ENCODE results near the gene FOXP1.

Gene FOXP1

GRCh38 chr3:70990723-70991122, 592.8 kb downstream of the FOXP1 start:
- Histone ChIP-seq H3K9me3 (ENCODE audit: insufficient read depth, low read depth, low read length) (no peaks in the 10 kb centered on the region), H3K36me3 (ENCODE audit: control insufficient read depth in 1 of 2, insufficient read depth in 2 of 2, low read length in 2 of 2) (peaks cover 0 to 2% of the 10 kb centered on the region in 2 experiments), H3K4me2 (ENCODE audit: low read length) (no peak overlapping the region), H3K27me3 (ENCODE audit: insufficient read depth, low read length) (no peaks in the 10 kb centered on the region), H3K4me3 (ENCODE audit: low read depth, low read length) (no peak overlapping the region), H4K91ac (ENCODE audit: low read depth, low read length) (no peak overlapping the region), H4K12ac (ENCODE audit: low read depth, low read length) (no peak overlapping the region), H3K23ac (ENCODE audit: low read length) (no peak overlapping the region), H3K14ac (ENCODE audit: low read length) (no peak overlapping the region), H3K9ac (ENCODE audit: low read length) (no peak overlapping the region), H3K4me1 (ENCODE audit: control insufficient read depth in 1 of 2, insufficient read depth in 2 of 2, low read length in 2 of 2) (no peaks in the 10 kb centered on the region), H2BK120ac (ENCODE audit: insufficient read depth, low read length, poor library complexity) (no peak overlapping the region), H2BK5ac (ENCODE audit: low read depth, low read length, poor library complexity) (no peak overlapping the region), H4K8ac (ENCODE audit: low read depth, low read length) (no peak overlapping the region), H3K79me2 (ENCODE audit: control insufficient read depth, insufficient read depth, low read length, poor library complexity) (no peaks in the 10 kb centered on the region), H3K79me1 (ENCODE audit: low read length) (no peaks in the 10 kb centered on the region), H3K4ac (ENCODE audit: low read depth, low read length) (no peak overlapping the region), H2AFZ (ENCODE audit: insufficient read depth, low read length, poor library complexity) (no peak overlapping the region), H3K18ac (ENCODE audit: low read length) (no peak overlapping the region), H2AK5ac (ENCODE audit: low read length) (no peak overlapping the region), H2BK12ac (ENCODE audit: low read length) (no peak overlapping the region), H3K27ac (ENCODE audit: low read depth, low read length) (no peak overlapping the region)
- no peak for DNase-seq
- no CpG with 5 or more reads among the region's 5 CpGs for WGBS (ENCODE audit: extremely low coverage, insufficient coverage, insufficient read length)

GRCh38 chr3:70990185-70990584, 593.3 kb downstream of the FOXP1 start:
- H4K12ac ChIP-seq (ENCODE audit: low read depth, low read length) = no peak overlapping the region
- H3K27ac ChIP-seq (ENCODE audit: low read depth, low read length) = no peak overlapping the region
- peaks cover 0 to 2% of the 10 kb centered on the region in 2 experiments for H3K36me3 ChIP-seq (ENCODE audit: control insufficient read depth in 1 of 2, insufficient read depth in 2 of 2, low read length in 2 of 2)
- no peak overlapping the region for H3K4ac ChIP-seq (ENCODE audit: low read depth, low read length)
- H3K14ac ChIP-seq (ENCODE audit: low read length) = no peak overlapping the region
- H2BK120ac ChIP-seq (ENCODE audit: insufficient read depth, low read length, poor library complexity) = no peak overlapping the region
- no peaks in the 10 kb centered on the region for H3K79me1 ChIP-seq (ENCODE audit: low read length)
- H3K4me1 ChIP-seq (ENCODE audit: control insufficient read depth in 1 of 2, insufficient read depth in 2 of 2, low read length in 2 of 2) = no peaks in the 10 kb centered on the region
- no peak overlapping the region for H4K91ac ChIP-seq (ENCODE audit: low read depth, low read length)
- no peak overlapping the region for H2AK5ac ChIP-seq (ENCODE audit: low read length)
- no peak for DNase-seq
- H3K4me3 ChIP-seq (ENCODE audit: low read depth, low read length) = no peak overlapping the region
- H3K4me2 ChIP-seq (ENCODE audit: low read length) = no peak overlapping the region
- no peak overlapping the region for H2AFZ ChIP-seq (ENCODE audit: insufficient read depth, low read length, poor library complexity)
- no peaks in the 10 kb centered on the region for H3K9me3 ChIP-seq (ENCODE audit: insufficient read depth, low read depth, low read length)
- H3K9ac ChIP-seq (ENCODE audit: low read length) = no peak overlapping the region
- H3K27me3 ChIP-seq (ENCODE audit: insufficient read depth, low read length) = no peaks in the 10 kb centered on the region
- H2BK12ac ChIP-seq (ENCODE audit: low read length) = no peak overlapping the region
- no peak overlapping the region for H3K23ac ChIP-seq (ENCODE audit: low read length)
- no peak overlapping the region for H3K18ac ChIP-seq (ENCODE audit: low read length)
- H2BK5ac ChIP-seq (ENCODE audit: low read depth, low read length, poor library complexity) = no peak overlapping the region
- H3K79me2 ChIP-seq (ENCODE audit: control insufficient read depth, insufficient read depth, low read length, poor library complexity) = no peaks in the 10 kb centered on the region
- no CpG with 5 or more reads among the region's 2 CpGs for WGBS (ENCODE audit: extremely low coverage, insufficient coverage, insufficient read length)
- no peak overlapping the region for H4K8ac ChIP-seq (ENCODE audit: low read depth, low read length)

- Histone ChIP-seq H3K79me2 (ENCODE audit: control insufficient read depth, insufficient read depth, low read length, poor library complexity) (no peaks in the 10 kb centered on the region), H2AK5ac (ENCODE audit: low read length) (no peak overlapping the region), H3K18ac (ENCODE audit: low read length) (no peak overlapping the region), H2BK5ac (ENCODE audit: low read depth, low read length, poor library complexity) (no peak overlapping the region), H3K27me3 (ENCODE audit: insufficient read depth, low read length) (no peaks in the 10 kb centered on the region), H2BK12ac (ENCODE audit: low read length) (no peak overlapping the region), H2AFZ (ENCODE audit: insufficient read depth, low read length, poor library complexity) (no peak overlapping the region), H3K9me3 (ENCODE audit: insufficient read depth, low read depth, low read length) (no peaks in the 10 kb centered on the region), H3K4me1 (ENCODE audit: control insufficient read depth in 1 of 2, insufficient read depth in 2 of 2, low read length in 2 of 2) (no peaks in the 10 kb centered on the region), H3K4me2 (ENCODE audit: low read length) (no peak overlapping the region), H4K12ac (ENCODE audit: low read depth, low read length) (no peak overlapping the region), H3K14ac (ENCODE audit: low read length) (no peak overlapping the region), H3K4me3 (ENCODE audit: low read depth, low read length) (no peak overlapping the region), H3K23ac (ENCODE audit: low read length) (no peak overlapping the region), H3K27ac (ENCODE audit: low read depth, low read length) (no peak overlapping the region), H3K79me1 (ENCODE audit: low read length) (no peaks in the 10 kb centered on the region), H4K8ac (ENCODE audit: low read depth, low read length) (no peak overlapping the region), H3K4ac (ENCODE audit: low read depth, low read length) (no peak overlapping the region), H3K36me3 (ENCODE audit: control insufficient read depth in 1 of 2, insufficient read depth in 2 of 2, low read length in 2 of 2) (peaks cover 0 to 2% of the 10 kb centered on the region in 2 experiments), H2BK120ac (ENCODE audit: insufficient read depth, low read length, poor library complexity) (no peak overlapping the region), H4K91ac (ENCODE audit: low read depth, low read length) (no peak overlapping the region), H3K9ac (ENCODE audit: low read length) (no peak overlapping the region)
- no peak for DNase-seq
- no CpG with 5 or more reads among the region's 3 CpGs for WGBS (ENCODE audit: extremely low coverage, insufficient coverage, insufficient read length)
Measured at GRCh38 chr3:70989174-70989573, 594.4 kb downstream of the FOXP1 start.

GRCh38 chr3:70988111-70988510, 595.4 kb downstream of the FOXP1 start:
- no peak for DNase-seq
- no peak overlapping the region for H3K4me2 ChIP-seq (ENCODE audit: low read length)
- H2BK120ac ChIP-seq (ENCODE audit: insufficient read depth, low read length, poor library complexity) = no peak overlapping the region
- H3K4me3 ChIP-seq (ENCODE audit: low read depth, low read length) = no peak overlapping the region
- WGBS (ENCODE audit: extremely low coverage, insufficient coverage, insufficient read length) = no CpG with 5 or more reads among the region's 4 CpGs
- no peaks in the 10 kb centered on the region for H3K27me3 ChIP-seq (ENCODE audit: insufficient read depth, low read length)
- H3K9ac ChIP-seq (ENCODE audit: low read length) = no peak overlapping the region
- no peak overlapping the region for H3K18ac ChIP-seq (ENCODE audit: low read length)
- no peak overlapping the region for H4K12ac ChIP-seq (ENCODE audit: low read depth, low read length)
- H3K9me3 ChIP-seq (ENCODE audit: insufficient read depth, low read depth, low read length) = no peaks in the 10 kb centered on the region
- H3K27ac ChIP-seq (ENCODE audit: low read depth, low read length) = no peak overlapping the region
- H4K91ac ChIP-seq (ENCODE audit: low read depth, low read length) = no peak overlapping the region
- no peak overlapping the region for H2AFZ ChIP-seq (ENCODE audit: insufficient read depth, low read length, poor library complexity)
- no peak overlapping the region for H2BK5ac ChIP-seq (ENCODE audit: low read depth, low read length, poor library complexity)
- H4K8ac ChIP-seq (ENCODE audit: low read depth, low read length) = no peak overlapping the region
- no peak overlapping the region for H2AK5ac ChIP-seq (ENCODE audit: low read length)
- no peak overlapping the region for H3K14ac ChIP-seq (ENCODE audit: low read length)
- H3K4me1 ChIP-seq (ENCODE audit: control insufficient read depth in 1 of 2, insufficient read depth in 2 of 2, low read length in 2 of 2) = no peaks in the 10 kb centered on the region
- H3K23ac ChIP-seq (ENCODE audit: low read length) = no peak overlapping the region
- H3K79me2 ChIP-seq (ENCODE audit: control insufficient read depth, insufficient read depth, low read length, poor library complexity) = no peaks in the 10 kb centered on the region
- no peak overlapping the region for H3K4ac ChIP-seq (ENCODE audit: low read depth, low read length)
- H3K36me3 ChIP-seq (ENCODE audit: control insufficient read depth in 1 of 2, insufficient read depth in 2 of 2, low read length in 2 of 2) = peaks cover 0 to 2% of the 10 kb centered on the region in 2 experiments
- no peak overlapping the region for H2BK12ac ChIP-seq (ENCODE audit: low read length)
- no peaks in the 10 kb centered on the region for H3K79me1 ChIP-seq (ENCODE audit: low read length)

All from trophoblast cell (in vitro differentiated cells and primary cell).